ENCODE measurements around the gene DNMT1. TPM values are rescaled to one million over a fixed set of nuclear protein-coding genes. Genes with fewer than 3 reads are reported as not detected.
A peak's percentile ranks its signal among the peaks of the same experiment; 100 is the strongest.

The DNMT1 gene
- total RNA-seq, 1 donor from 2014 or later = 150 TPM

DNA sequence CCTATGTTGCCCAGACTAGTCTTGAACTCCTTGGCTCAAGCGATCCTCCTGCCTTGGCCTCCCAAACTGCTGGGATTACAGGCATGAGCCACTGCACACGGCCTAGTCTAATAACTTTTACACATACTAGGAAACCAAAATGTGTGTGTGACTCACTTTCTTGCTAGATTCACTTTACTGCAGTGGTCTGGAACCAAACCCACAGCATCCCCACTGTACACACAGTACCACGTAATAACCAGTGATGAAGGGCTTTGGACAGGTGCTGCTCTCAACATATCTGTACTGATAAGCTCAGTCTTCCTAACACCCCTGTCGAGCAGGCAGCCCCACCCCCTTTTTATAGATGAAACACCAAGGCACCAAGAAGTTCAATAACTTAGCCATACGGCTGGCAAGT is 5.1 kb downstream of the DNMT1 start:
- no peaks in the 10 kb centered on the region for H3K27me3 Mint-ChIP-seq
- H3K4me3 Mint-ChIP-seq (ENCODE audit: low read depth) = no peak overlapping the region
- no peak overlapping the region for H3K27ac Mint-ChIP-seq

DNA sequence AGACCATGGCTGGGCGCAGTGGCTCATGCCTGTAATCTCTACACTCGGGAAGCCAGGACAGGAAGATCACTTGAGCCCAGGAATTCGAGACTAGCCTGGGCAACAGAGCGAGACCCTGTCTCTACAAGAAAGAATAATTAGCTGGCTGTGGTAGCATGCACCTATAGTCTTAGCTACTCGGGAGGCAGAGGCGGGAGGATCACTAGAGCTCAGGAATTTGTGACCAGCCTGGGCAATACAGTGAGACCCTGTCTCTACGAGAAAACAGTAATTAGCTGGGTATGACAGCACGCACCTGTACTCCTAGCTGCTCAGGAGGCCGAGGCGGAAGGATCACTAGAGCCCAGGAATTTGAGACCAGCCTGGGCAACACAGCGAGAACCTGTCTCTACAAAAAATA is 7.4 kb downstream of the DNMT1 start:
- H3K4me3 Mint-ChIP-seq (ENCODE audit: low read depth) = no peak overlapping the region
- no peak overlapping the region for H3K27ac Mint-ChIP-seq
- H3K9me3 Mint-ChIP-seq (ENCODE audit: low read depth) = no peaks in the 10 kb centered on the region
- no peaks in the 10 kb centered on the region for H3K4me1 Mint-ChIP-seq (ENCODE audit: low read depth)
- DNase-seq (ENCODE audit: low spot score, unreplicated experiment) = no peak
- TF ChIP-seq, protein P1, sequence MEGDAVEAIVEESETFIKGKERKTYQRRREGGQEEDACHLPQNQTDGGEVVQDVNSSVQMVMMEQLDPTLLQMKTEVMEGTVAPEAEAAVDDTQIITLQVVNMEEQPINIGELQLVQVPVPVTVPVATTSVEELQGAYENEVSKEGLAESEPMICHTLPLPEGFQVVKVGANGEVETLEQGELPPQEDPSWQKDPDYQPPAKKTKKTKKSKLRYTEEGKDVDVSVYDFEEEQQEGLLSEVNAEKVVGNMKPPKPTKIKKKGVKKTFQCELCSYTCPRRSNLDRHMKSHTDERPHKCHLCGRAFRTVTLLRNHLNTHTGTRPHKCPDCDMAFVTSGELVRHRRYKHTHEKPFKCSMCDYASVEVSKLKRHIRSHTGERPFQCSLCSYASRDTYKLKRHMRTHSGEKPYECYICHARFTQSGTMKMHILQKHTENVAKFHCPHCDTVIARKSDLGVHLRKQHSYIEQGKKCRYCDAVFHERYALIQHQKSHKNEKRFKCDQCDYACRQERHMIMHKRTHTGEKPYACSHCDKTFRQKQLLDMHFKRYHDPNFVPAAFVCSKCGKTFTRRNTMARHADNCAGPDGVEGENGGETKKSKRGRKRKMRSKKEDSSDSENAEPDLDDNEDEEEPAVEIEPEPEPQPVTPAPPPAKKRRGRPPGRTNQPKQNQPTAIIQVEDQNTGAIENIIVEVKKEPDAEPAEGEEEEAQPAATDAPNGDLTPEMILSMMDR (IDR thresholded peaks at IDR 0.05; ENCODE audit: unreplicated experiment) = no peak
- H3K36me3 Mint-ChIP-seq (ENCODE audit: insufficient read depth) = no peaks in the 10 kb centered on the region
- H3K27me3 Mint-ChIP-seq = no peaks in the 10 kb centered on the region

More for the DNA sequence above, 5.1 kb downstream of the DNMT1 start:
- H3K36me3 Mint-ChIP-seq (ENCODE audit: insufficient read depth) = no peaks in the 10 kb centered on the region
- H3K4me1 Mint-ChIP-seq (ENCODE audit: low read depth) = peaks cover 7% of the 10 kb centered on the region
- no peaks in the 10 kb centered on the region for H3K9me3 Mint-ChIP-seq (ENCODE audit: low read depth)
- TF ChIP-seq, protein P1 (IDR thresholded peaks at IDR 0.05; ENCODE audit: unreplicated experiment) = no peak
- DNase-seq (ENCODE audit: low spot score, unreplicated experiment) = no peak

DNA sequence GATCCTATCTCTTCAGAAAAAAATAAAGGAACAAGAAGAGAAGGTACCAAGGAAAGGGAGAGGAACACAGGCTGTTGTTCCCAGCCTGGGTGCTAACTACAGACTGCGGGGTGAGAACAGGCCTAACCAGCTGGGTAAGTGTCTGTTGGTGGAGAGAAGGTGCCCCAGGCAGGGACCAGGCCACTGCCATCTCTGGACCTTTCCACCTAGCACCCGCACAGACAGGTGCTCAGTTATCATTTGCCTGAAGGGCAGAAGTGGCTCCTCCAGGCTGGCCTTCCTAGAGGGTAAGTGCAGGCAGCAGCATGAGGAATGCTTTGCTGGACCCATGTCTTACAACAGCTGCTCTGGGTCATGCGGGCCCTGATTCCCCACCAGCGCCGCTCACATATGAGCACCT is 10.1 kb downstream of the DNMT1 start:
- no peaks in the 10 kb centered on the region for H3K9me3 Mint-ChIP-seq (ENCODE audit: low read depth)
- H3K36me3 Mint-ChIP-seq (ENCODE audit: insufficient read depth) = no peaks in the 10 kb centered on the region
- DNase-seq (ENCODE audit: low spot score, unreplicated experiment) = no peak
- H3K27ac Mint-ChIP-seq = peak overlapping the region; percentile 90
- H3K4me1 Mint-ChIP-seq (ENCODE audit: low read depth) = no peaks in the 10 kb centered on the region
- TF ChIP-seq, protein P1 (IDR thresholded peaks at IDR 0.05; ENCODE audit: unreplicated experiment) = no peak
- no peak overlapping the region for H3K4me3 Mint-ChIP-seq (ENCODE audit: low read depth)
- no peaks in the 10 kb centered on the region for H3K27me3 Mint-ChIP-seq

DNA sequence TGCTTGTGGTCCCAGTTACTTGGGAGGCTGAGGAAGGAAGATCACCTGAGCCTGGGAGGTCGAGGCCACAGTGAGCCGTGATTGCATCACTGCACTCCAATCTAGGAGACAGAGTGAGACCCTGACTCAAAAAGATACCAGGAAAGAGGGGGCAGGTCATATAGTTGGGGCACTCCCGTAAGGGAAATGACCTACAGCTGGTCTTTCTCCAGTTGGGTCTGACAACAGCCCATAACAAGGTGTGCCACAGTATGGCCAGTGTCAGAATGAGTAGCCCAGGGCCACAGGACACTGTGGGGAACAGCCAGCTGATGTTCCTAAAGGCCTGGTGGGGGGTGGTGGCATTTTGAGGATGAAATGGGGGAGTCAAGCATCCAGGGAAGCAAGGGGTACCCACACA is 10.8 kb downstream of the DNMT1 start:
- TF ChIP-seq, protein P1 (IDR thresholded peaks at IDR 0.05; ENCODE audit: unreplicated experiment) = no peak
- Mint-ChIP-seq H3K36me3 (ENCODE audit: insufficient read depth) (no peaks in the 10 kb centered on the region), H3K9me3 (ENCODE audit: low read depth) (no peaks in the 10 kb centered on the region), H3K4me1 (ENCODE audit: low read depth) (no peaks in the 10 kb centered on the region), H3K27ac (no peak overlapping the region), H3K27me3 (no peaks in the 10 kb centered on the region), H3K4me3 (ENCODE audit: low read depth) (no peak overlapping the region)
- DNase-seq (ENCODE audit: low spot score, unreplicated experiment) = no peak

DNA sequence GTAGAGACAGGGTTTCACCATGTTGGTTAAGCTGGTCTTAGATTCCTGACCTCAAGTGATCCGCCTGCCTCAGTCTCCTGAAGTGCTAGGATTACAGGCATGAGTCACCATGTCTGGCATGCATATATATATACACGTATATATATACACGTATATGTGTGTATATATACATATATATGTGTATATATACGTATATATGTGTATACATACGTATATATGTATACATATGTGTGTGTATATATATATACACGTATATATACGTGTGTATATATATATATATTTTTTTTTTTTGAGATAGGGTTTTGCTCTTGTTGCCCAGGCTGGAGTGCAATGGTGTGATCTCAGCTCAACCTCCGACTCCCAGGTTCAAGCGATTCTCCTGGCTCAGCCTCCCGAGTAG is 11.9 kb downstream of the DNMT1 start:
- H3K4me1 Mint-ChIP-seq (ENCODE audit: low read depth) = no peaks in the 10 kb centered on the region
- H3K9me3 Mint-ChIP-seq (ENCODE audit: low read depth) = no peaks in the 10 kb centered on the region
- TF ChIP-seq, protein P1 (IDR thresholded peaks at IDR 0.05; ENCODE audit: unreplicated experiment) = no peak
- no peak for DNase-seq (ENCODE audit: low spot score, unreplicated experiment)
- H3K36me3 Mint-ChIP-seq (ENCODE audit: insufficient read depth) = no peaks in the 10 kb centered on the region
- H3K27me3 Mint-ChIP-seq = no peaks in the 10 kb centered on the region
- no peak overlapping the region for H3K4me3 Mint-ChIP-seq (ENCODE audit: low read depth)
- H3K27ac Mint-ChIP-seq = no peak overlapping the region
